GM18499 (cell line): Measurements from ENCODE around the gene PRCD.

ENCODE experiments used
- ATAC-seq: cut with Tn5 transposase; IDR thresholded peaks from one replicate; pipeline ENCODE4 v1.9.1; 2021; ENCODE audit warnings: moderate number of reproducible peaks; ENCODE audit not compliant: insufficient read depth, unreplicated experiment

Gene PRCD

GRCh38 chr17:76539631-76540271 is at the start of gene PRCD:
TSS of gene PRCD (plus strand) at chr17:76540044. CDS start at chr17:76540142, 98 bp downstream.
- ATAC-seq, result no peak

GRCh38 chr17:76490112-76490710 is 49.6 kb upstream of the PRCD start:
- no peak for ATAC-seq

GRCh38 chr17:76491271-76492122 is 48.3 kb upstream of the PRCD start:
- no peak for ATAC-seq

GRCh38 chr17:76492123-76492988 is 47.5 kb upstream of the PRCD start:
- no peak for ATAC-seq

- no peak for ATAC-seq
Measured at GRCh38 chr17:76492989-76493501, 46.8 kb upstream of the PRCD start.

GRCh38 chr17:76493505-76494167 is 46.2 kb upstream of the PRCD start:
- ATAC-seq, result no peak

- ATAC-seq, result no peak
Measured at GRCh38 chr17:76495663-76496400, 44.0 kb upstream of the PRCD start.

- no peak for ATAC-seq
Measured at GRCh38 chr17:76496464-76496863, 43.4 kb upstream of the PRCD start.

GRCh38 chr17:76497699-76497978 is 42.2 kb upstream of the PRCD start:
- ATAC-seq, result no peak

GRCh38 chr17:76497979-76498875 is 41.6 kb upstream of the PRCD start:
- ATAC-seq, result no peak

- no peak for ATAC-seq
Measured at GRCh38 chr17:76498876-76499251, 41.0 kb upstream of the PRCD start.

- ATAC-seq, result no peak
Measured at GRCh38 chr17:76499267-76499667, 40.6 kb upstream of the PRCD start.

GRCh38 chr17:76500074-76500746 is 39.6 kb upstream of the PRCD start:
- no peak for ATAC-seq

GRCh38 chr17:76500747-76501017 is 39.2 kb upstream of the PRCD start:
- no peak for ATAC-seq

- ATAC-seq, result no peak
Measured at GRCh38 chr17:76501018-76501826, 38.6 kb upstream of the PRCD start, which contains the start of gene RHBDF2. TSS of gene RHBDF2 (minus strand) at chr17:76501423. CDS start at chr17:76481524, 19,899 bp downstream.

GRCh38 chr17:76501827-76502307 is 38.0 kb upstream of the PRCD start:
- ATAC-seq, result no peak
